HCT116 (cell line): ENCODE measurements around the gene SLC25A18. TPM values are rescaled to one million over a fixed set of nuclear protein-coding genes. Genes with fewer than 3 reads are reported as not detected.

Source experiments
- ATAC-seq: fragments of 200-7000 bp; cut with Tn5 transposase; 2 replicates; pipeline ENCODE4 v1.9.1; 2020; ENCODE audit warnings: mild to moderate bottlenecking, moderate library complexity
- BruUV-seq: library from RNA; stranded (reverse); fragments of 400-500 nt; replicated peaks from 2 replicates; lab custom pipeline; 2021; lab: Mats Ljungman, UMichigan
- CTCF ChIA-PET: fragments of 300-600 bp; sonication (Branson Sonifier 250); formaldehyde crosslinking; loops from one replicate; lab custom pipeline; 2021; ENCODE audit warnings: antibody characterized with exemption; lab: Charles Lee
- POLR2A ChIA-PET: fragments of 300-600, 350-600 bp; sonication (Branson Sonifier 250); formaldehyde crosslinking; loops from one replicate; lab custom pipeline; 2021; ENCODE audit warnings: antibody characterized with exemption; lab: Charles Lee
- RAD21 ChIA-PET, 2 experiments: fragments of 300-600 bp; sonication (Branson Sonifier 250); formaldehyde crosslinking; loops; one replicate each; lab custom pipeline; 2023; ENCODE audit warnings: low total read pairs in 2 of 2; ENCODE audit not compliant: uncharacterized antibody in 2 of 2, unreplicated experiment in 2 of 2, low non-redundant PET in 1 of 2; lab: Charles Lee
- DNase-seq: peaks from one replicate; pipeline ENCODE4 v3.0.0-alpha.2; 2010; ENCODE audit warnings: low read depth, low spot score
- H2AFZ ChIP-seq: fragments of 200-600 bp; shearing (Covaris generic), sonication (generic); 2 replicates; pipeline ENCODE4 v1.6.1; 2017; ENCODE audit warnings: low read depth, mixed run types, mixed read lengths, antibody characterized with exemption, low read length; ENCODE audit not compliant: poor library complexity, severe bottlenecking
- H3K27ac ChIP-seq: 2 replicates; pipeline ENCODE4 v1.5.1; 2012; ENCODE audit warnings: low read depth, low read length
- H3K27me3 ChIP-seq: fragments of 200-600 bp; sonication (generic); 2 replicates; pipeline ENCODE4 v1.6.1; 2016; ENCODE audit warnings: mixed run types, low read length, mixed read lengths; ENCODE audit not compliant: insufficient read depth
- H3K36me3 ChIP-seq, 2 experiments: fragments of 200-500 bp in 1 of 2; fragments of 200-600 bp in 1 of 2; sonication (Bioruptor generic) in 1 of 2; sonication (generic) in 1 of 2; 2 replicates each; pipeline versions ENCODE4 v1.5.1 to v1.6.1; 2014 to 2016; ENCODE audit warnings: low read length in 2 of 2, inconsistent platforms in 1 of 2, mixed read lengths in 1 of 2, mixed run types in 1 of 2; ENCODE audit not compliant: insufficient read depth in 2 of 2, control insufficient read depth in 1 of 2
- H3K4me1 ChIP-seq, 2 experiments: fragments of 200-600 bp in 1 of 2; sonication (generic) in 1 of 2; 2 replicates each; pipeline versions ENCODE4 v1.5.1 to v1.6.1; 2012 to 2017; ENCODE audit warnings: low read length in 2 of 2, inconsistent platforms in 1 of 2, mild to moderate bottlenecking in 1 of 2, mixed read lengths in 1 of 2, mixed run types in 1 of 2, moderate library complexity in 1 of 2; ENCODE audit not compliant: insufficient read depth in 2 of 2, control insufficient read depth in 1 of 2
- H3K4me2 ChIP-seq: fragments of 200-600 bp; sonication (generic); 2 replicates; pipeline ENCODE4 v1.6.1; 2017; ENCODE audit warnings: mixed run types, low read length, mixed read lengths
- H3K4me3 ChIP-seq, 2 experiments: fragments of 200-600 bp in 1 of 2; sonication (generic) in 1 of 2; replicated peaks in 1 of 2; 2 replicates each; pipeline ENCODE4 v1.5.1; 2011 to 2016; ENCODE audit warnings: low read length in 2 of 2, control low read depth in 1 of 2, low read depth in 1 of 2, mild to moderate bottlenecking in 1 of 2, mixed read lengths in 1 of 2, mixed run types in 1 of 2
- H3K79me2 ChIP-seq: fragments of 200-600 bp; sonication (generic); 2 replicates; pipeline ENCODE4 v1.6.1; 2017; ENCODE audit warnings: mild to moderate bottlenecking, mixed run types, low read length, moderate library complexity, mixed read lengths; ENCODE audit not compliant: insufficient read depth
- H3K9ac ChIP-seq: fragments of 200-600 bp; sonication (generic); 2 replicates; pipeline ENCODE4 v1.6.1; 2016; ENCODE audit warnings: low read length, mixed read lengths
- H3K9me2 ChIP-seq: fragments of 200-600 bp; sonication (generic), shearing (Covaris generic); 2 replicates; pipeline ENCODE4 v1.6.1; 2017; ENCODE audit warnings: mixed run types, mild to moderate bottlenecking, moderate library complexity; ENCODE audit not compliant: insufficient read depth
- H3K9me3 ChIP-seq, 2 experiments: fragments of 200-500 bp in 1 of 2; fragments of 200-600 bp in 1 of 2; sonication (Bioruptor generic) in 1 of 2; sonication (generic) in 1 of 2; 2 replicates each; pipeline ENCODE4 v1.6.1; 2014 to 2017; ENCODE audit warnings: low read length in 2 of 2, mixed read lengths in 2 of 2, inconsistent platforms in 1 of 2, low read depth in 1 of 2, mild to moderate bottlenecking in 1 of 2, mixed run types in 1 of 2, moderate library complexity in 1 of 2; ENCODE audit not compliant: control insufficient read depth in 1 of 2, insufficient read depth in 1 of 2
- H4K20me1 ChIP-seq: fragments of 200-600 bp; sonication (generic), shearing (Covaris generic); 2 replicates; pipeline ENCODE4 v1.6.1; 2017; ENCODE audit warnings: mixed run types, mild to moderate bottlenecking, moderate library complexity; ENCODE audit not compliant: insufficient read depth
- CTCF ChIP-seq, 3 experiments: fragments of 200-600 bp in 1 of 3; sonication (generic) in 1 of 3; IDR thresholded peaks in 2 of 3; conservative IDR thresholded peaks in 1 of 3; 2 replicates each; pipeline ENCODE4 v1.5.1; 2012 to 2017; ENCODE audit warnings: low read depth in 2 of 3, low read length in 2 of 3, antibody characterized with exemption in 1 of 3, borderline replicate concordance in 1 of 3, control low read depth in 1 of 3, mild to moderate bottlenecking in 1 of 3, mixed read lengths in 1 of 3, mixed run types in 1 of 3, moderate library complexity in 1 of 3; ENCODE audit not compliant: insufficient read depth in 1 of 3
- FOSL1 ChIP-seq: IDR thresholded peaks from 2 replicates; pipeline ENCODE4 v1.6.1; 2012; ENCODE audit warnings: low read depth
- REST ChIP-seq: IDR thresholded peaks from 2 replicates; pipeline ENCODE4 v1.6.1; 2012; ENCODE audit warnings: low read depth
- SIN3A ChIP-seq: IDR thresholded peaks from 2 replicates; pipeline ENCODE4 v1.6.1; 2012; ENCODE audit warnings: low read depth
- SRF ChIP-seq: IDR thresholded peaks from 2 replicates; pipeline ENCODE4 v1.6.1; 2012; ENCODE audit warnings: low read depth
- intact Hi-C: fragments of 100-400 bp; cut with micrococcal nuclease; formaldehyde crosslinking; loops from 2 replicates; pipeline ENCODE4 v1.10.0; 2022
- total RNA-seq: library from RNA; stranded (reverse); gene quantifications from one replicate; pipeline ENCODE4 v1.2.1, GENCODE V29; 2021; ENCODE audit not compliant: unreplicated experiment
- TF ChIP-seq, protein P1 (sequence below): IDR thresholded peaks from 2 replicates; pipeline ENCODE4 v1.6.1; 2012

The SLC25A18 gene
- total RNA-seq, 1 experiment from 2014 or later: not detected

DNA sequence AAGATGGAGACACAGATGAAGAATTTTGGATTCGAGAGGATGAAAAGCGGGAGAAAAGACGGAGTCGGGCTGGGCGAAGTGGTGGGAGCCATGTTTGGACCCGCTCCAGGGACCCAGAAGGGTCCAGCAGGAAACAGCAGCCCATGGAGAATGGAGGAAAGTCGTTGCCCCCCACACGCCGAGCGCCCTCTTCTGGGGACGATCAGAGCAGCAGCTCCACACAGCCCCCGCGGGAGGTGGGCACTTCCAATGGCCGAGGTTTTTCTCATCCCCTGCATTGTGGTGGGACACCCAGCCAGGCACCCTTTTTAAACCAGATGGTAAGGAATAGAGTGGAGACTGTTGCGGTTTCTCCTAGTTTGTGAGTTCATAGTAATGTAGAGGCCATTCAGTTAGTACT, 22.8 kb upstream of the SLC25A18 start:
- ATAC-seq (no peak; the same call in 1 of the 2 replicates), DNase-seq (no peak)
- Histone ChIP-seq H3K27me3 (no peaks in the 10 kb centered on the region), H3K36me3 (no peaks in the 10 kb centered on the region; a peak in 1 of 4 replicates), H3K27ac (no peak overlapping the region), H3K9me2 (no peaks in the 10 kb centered on the region), H3K4me3 (no peak overlapping the region), H3K4me2 (no peak overlapping the region), H4K20me1 (no peaks in the 10 kb centered on the region), H3K79me2 (no peaks in the 10 kb centered on the region), H2AFZ (no peak overlapping the region), H3K4me1 (no peaks in the 10 kb centered on the region), H3K9me3 (no peaks in the 10 kb centered on the region), H3K9ac (no peak overlapping the region)
- intact Hi-C loops: no loop called here
- RAD21 ChIA-PET: no interaction called here
- TF ChIP-seq FOSL1 (no peak), REST (no peak), SRF (no peak), SIN3A (no peak), CTCF (IDR thresholded peaks at IDR 0.05 in 2 of 3, conservative IDR thresholded peaks at IDR 0.05 in 1 of 3; ENCODE audit: borderline replicate concordance in 1 of 3, insufficient read depth in 1 of 3, low read depth in 2 of 3, low read length in 2 of 3) (peak in 2 of 3 experiments; percentile 38 to 46; a peak in 3 of 6 replicates)
- TF ChIP-seq, protein P1, sequence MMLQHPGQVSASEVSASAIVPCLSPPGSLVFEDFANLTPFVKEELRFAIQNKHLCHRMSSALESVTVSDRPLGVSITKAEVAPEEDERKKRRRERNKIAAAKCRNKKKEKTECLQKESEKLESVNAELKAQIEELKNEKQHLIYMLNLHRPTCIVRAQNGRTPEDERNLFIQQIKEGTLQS: no peak
- no TSS peak for BruUV-seq
- POLR2A ChIA-PET: no interaction called here
- CTCF ChIA-PET: interaction anchor here (1.0 kb wide), 1 partner anchor 369 kb away, joined by 4 read pairs; no protein-coding TSS in a partner anchor
